K562 (cell line): ENCODE measurements around the gene CCNI. TPM values are rescaled to one million over a fixed set of nuclear protein-coding genes. Genes with fewer than 3 reads are reported as not detected.

Experiments
- CEBPB ChIP-seq: fragments of 450-650 bp; IDR thresholded peaks from 2 replicates; pipeline ENCODE4 v1.6.1; 2016; ENCODE audit warnings: missing genetic modification characterization, missing compliant biosample characterization
- CREM ChIP-seq: IDR thresholded peaks from 2 replicates; pipeline ENCODE4 v1.6.1; 2014; ENCODE audit warnings: antibody characterized with exemption, low read depth
- HSF4 ChIP-seq: fragments of 250-450 bp; sonication (Bioruptor Pico); IDR thresholded peaks from 2 replicates; pipeline ENCODE4 v2.1.2; 2022; ENCODE audit warnings: mild to moderate bottlenecking, moderate library complexity, borderline replicate concordance
- KAT2B ChIP-seq: IDR thresholded peaks from one replicate; pipeline ENCODE4 v1.6.1; 2012; ENCODE audit warnings: low read depth, mild to moderate bottlenecking, control low read depth, inconsistent platforms, low read length, moderate library complexity
- KLF13 ChIP-seq: fragments of 450-650 bp; IDR thresholded peaks from 2 replicates; pipeline ENCODE4 v1.6.1; 2016; ENCODE audit warnings: missing genetic modification characterization, low read depth, mild to moderate bottlenecking, missing compliant biosample characterization, moderate library complexity, borderline replicate concordance
- NFE2L1 ChIP-seq: fragments of 450-650 bp; IDR thresholded peaks from 2 replicates; pipeline ENCODE4 v1.6.1; 2016; ENCODE audit warnings: missing genetic modification characterization, low read depth, mild to moderate bottlenecking, missing compliant biosample characterization, moderate library complexity, borderline replicate concordance
- PYGO2 ChIP-seq: fragments of 450-650 bp; IDR thresholded peaks from 2 replicates; pipeline ENCODE4 v1.6.1; 2016; ENCODE audit warnings: mild to moderate bottlenecking, missing genetic modification characterization, moderate library complexity, missing compliant biosample characterization
- SREBF1 ChIP-seq: fragments of 150-350 bp; IDR thresholded peaks from 2 replicates; pipeline ENCODE4 v1.6.1; 2014; ENCODE audit warnings: antibody characterized with exemption, low read depth, low read length, borderline replicate concordance
- ZEB2 ChIP-seq: fragments of 450-650 bp; IDR thresholded peaks from 2 replicates; pipeline ENCODE4 v1.6.1; 2016
- ZNF197 ChIP-seq: fragments of 200-800 bp; sonication (Bioruptor generic); IDR thresholded peaks from 2 replicates; pipeline ENCODE4 v1.6.1; 2016; ENCODE audit warnings: low read depth, missing genetic modification characterization, missing compliant biosample characterization
- ZNF263 ChIP-seq: sonication (generic); formaldehyde crosslinking; IDR thresholded peaks from 2 replicates; pipeline ENCODE4 v1.8.0; 2022; ENCODE audit warnings: mild to moderate bottlenecking, missing genetic modification reagents, borderline replicate concordance
- ZNF717 ChIP-seq: fragments of 250-450 bp; sonication (Bioruptor Pico); IDR thresholded peaks from 2 replicates; pipeline ENCODE4 v1.5.0; 2021
- ZSCAN32 ChIP-seq: fragments of 450-650 bp; formaldehyde crosslinking; IDR thresholded peaks from 2 replicates; pipeline ENCODE4 v1.4.0; 2020; ENCODE audit warnings: mild to moderate bottlenecking, moderate library complexity
- polyA plus RNA-seq, 8 experiments: library from polyadenylated mRNA; depleted of rRNA in 4 of 8; stranded (reverse) in 5 of 8; unstranded in 3 of 8; fragments of >200 nt; fragmentation: Nextera tagmentation in 2 of 8; fragmentation: Illumina TruSeq in 1 of 8; extraction: Ambion mirVana in 2 of 8; extraction: Trizol in 1 of 8; gene quantifications; 2 replicates each; pipeline versions ENCODE4 v1.2.1 to v1.2.3, GENCODE V29; 2011 to 2014; ENCODE audit warnings: inconsistent platforms in 1 of 8, missing spikeins in 1 of 8
- total RNA-seq, 7 experiments: library from RNA; depleted of rRNA in 6 of 7; stranded (reverse); fragments of >200 nt in 6 of 7; fragmentation: Illumina TruSeq in 2 of 7; extraction: Trizol in 2 of 7; gene quantifications; 2 replicates each; pipeline versions ENCODE4 v1.2.1 to v1.2.3, GENCODE V29; 2011 to 2021; ENCODE audit warnings: low replicate concordance in 1 of 7
- TF ChIP-seq, protein P1 (sequence below): fragments of 250-450 bp; sonication (Bioruptor Pico); IDR thresholded peaks from 2 replicates; pipeline ENCODE4 v1.8.0; 2021; ENCODE audit warnings: moderate library complexity, mild to moderate bottlenecking, inconsistent platforms
- TF ChIP-seq, protein P2 (sequence below): fragments of 450-650 bp; IDR thresholded peaks from 2 replicates; pipeline ENCODE4 v1.6.1; 2016; ENCODE audit warnings: mild to moderate bottlenecking, moderate library complexity
- TF ChIP-seq, protein P3 (sequence below): fragments of 450-650 bp; formaldehyde crosslinking; IDR thresholded peaks from 2 replicates; pipeline ENCODE4 v1.4.0; 2022; ENCODE audit warnings: mild to moderate bottlenecking, moderate library complexity

The CCNI gene
- total and polyA plus RNA-seq, 9 of the 15 experiments (the other 6 are each of a cell fraction or from before 2014, with no cell fraction given) = 43.3 to 159 (median 98.5) TPM

DNA sequence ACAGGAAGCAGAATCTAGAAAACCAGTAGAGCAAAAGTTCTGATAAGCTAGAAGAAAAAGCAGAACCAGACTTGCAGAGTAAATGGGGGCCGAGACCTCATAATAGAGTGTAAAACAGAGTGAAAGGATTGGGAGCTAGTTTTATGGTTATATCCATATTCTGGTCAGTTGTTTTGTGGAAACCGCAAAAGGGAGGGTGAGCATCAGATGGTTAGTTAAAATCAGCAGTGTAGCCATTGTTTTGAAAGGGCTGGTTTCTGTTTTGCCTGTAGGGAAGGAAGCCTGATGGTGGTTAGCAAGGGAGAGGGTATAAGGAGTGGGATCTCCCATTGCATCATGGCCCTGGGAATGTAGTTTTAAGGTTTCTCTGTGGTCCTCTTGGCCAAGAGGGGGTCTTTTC lies 17.2 kb upstream of the CCNI start (continued):
- TF ChIP-seq ZSCAN32 (CRISPR knock-in tag) (no peak), ZEB2 (no peak), CEBPB (tag) (0 out of 2 replicates have a peak, but pooled peaks have one; percentile 26), PYGO2 (tag) (no peak), CREM (no peak), ZNF263 (no peak), ZNF197 (CRISPR knock-in tag) (no peak), SREBF1 (no peak), NFE2L1 (tag) (no peak), KLF13 (no peak), ZNF717 (no peak), KAT2B (no peak), HSF4 (CRISPR knock-in tag) (no peak)
- TF ChIP-seq, protein P1, sequence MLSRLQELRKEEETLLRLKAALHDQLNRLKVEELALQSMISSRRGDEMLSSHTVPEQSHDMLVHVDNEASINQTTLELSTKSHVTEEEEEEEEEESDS (CRISPR knock-in tag) = no peak
- TF ChIP-seq, protein P2, sequence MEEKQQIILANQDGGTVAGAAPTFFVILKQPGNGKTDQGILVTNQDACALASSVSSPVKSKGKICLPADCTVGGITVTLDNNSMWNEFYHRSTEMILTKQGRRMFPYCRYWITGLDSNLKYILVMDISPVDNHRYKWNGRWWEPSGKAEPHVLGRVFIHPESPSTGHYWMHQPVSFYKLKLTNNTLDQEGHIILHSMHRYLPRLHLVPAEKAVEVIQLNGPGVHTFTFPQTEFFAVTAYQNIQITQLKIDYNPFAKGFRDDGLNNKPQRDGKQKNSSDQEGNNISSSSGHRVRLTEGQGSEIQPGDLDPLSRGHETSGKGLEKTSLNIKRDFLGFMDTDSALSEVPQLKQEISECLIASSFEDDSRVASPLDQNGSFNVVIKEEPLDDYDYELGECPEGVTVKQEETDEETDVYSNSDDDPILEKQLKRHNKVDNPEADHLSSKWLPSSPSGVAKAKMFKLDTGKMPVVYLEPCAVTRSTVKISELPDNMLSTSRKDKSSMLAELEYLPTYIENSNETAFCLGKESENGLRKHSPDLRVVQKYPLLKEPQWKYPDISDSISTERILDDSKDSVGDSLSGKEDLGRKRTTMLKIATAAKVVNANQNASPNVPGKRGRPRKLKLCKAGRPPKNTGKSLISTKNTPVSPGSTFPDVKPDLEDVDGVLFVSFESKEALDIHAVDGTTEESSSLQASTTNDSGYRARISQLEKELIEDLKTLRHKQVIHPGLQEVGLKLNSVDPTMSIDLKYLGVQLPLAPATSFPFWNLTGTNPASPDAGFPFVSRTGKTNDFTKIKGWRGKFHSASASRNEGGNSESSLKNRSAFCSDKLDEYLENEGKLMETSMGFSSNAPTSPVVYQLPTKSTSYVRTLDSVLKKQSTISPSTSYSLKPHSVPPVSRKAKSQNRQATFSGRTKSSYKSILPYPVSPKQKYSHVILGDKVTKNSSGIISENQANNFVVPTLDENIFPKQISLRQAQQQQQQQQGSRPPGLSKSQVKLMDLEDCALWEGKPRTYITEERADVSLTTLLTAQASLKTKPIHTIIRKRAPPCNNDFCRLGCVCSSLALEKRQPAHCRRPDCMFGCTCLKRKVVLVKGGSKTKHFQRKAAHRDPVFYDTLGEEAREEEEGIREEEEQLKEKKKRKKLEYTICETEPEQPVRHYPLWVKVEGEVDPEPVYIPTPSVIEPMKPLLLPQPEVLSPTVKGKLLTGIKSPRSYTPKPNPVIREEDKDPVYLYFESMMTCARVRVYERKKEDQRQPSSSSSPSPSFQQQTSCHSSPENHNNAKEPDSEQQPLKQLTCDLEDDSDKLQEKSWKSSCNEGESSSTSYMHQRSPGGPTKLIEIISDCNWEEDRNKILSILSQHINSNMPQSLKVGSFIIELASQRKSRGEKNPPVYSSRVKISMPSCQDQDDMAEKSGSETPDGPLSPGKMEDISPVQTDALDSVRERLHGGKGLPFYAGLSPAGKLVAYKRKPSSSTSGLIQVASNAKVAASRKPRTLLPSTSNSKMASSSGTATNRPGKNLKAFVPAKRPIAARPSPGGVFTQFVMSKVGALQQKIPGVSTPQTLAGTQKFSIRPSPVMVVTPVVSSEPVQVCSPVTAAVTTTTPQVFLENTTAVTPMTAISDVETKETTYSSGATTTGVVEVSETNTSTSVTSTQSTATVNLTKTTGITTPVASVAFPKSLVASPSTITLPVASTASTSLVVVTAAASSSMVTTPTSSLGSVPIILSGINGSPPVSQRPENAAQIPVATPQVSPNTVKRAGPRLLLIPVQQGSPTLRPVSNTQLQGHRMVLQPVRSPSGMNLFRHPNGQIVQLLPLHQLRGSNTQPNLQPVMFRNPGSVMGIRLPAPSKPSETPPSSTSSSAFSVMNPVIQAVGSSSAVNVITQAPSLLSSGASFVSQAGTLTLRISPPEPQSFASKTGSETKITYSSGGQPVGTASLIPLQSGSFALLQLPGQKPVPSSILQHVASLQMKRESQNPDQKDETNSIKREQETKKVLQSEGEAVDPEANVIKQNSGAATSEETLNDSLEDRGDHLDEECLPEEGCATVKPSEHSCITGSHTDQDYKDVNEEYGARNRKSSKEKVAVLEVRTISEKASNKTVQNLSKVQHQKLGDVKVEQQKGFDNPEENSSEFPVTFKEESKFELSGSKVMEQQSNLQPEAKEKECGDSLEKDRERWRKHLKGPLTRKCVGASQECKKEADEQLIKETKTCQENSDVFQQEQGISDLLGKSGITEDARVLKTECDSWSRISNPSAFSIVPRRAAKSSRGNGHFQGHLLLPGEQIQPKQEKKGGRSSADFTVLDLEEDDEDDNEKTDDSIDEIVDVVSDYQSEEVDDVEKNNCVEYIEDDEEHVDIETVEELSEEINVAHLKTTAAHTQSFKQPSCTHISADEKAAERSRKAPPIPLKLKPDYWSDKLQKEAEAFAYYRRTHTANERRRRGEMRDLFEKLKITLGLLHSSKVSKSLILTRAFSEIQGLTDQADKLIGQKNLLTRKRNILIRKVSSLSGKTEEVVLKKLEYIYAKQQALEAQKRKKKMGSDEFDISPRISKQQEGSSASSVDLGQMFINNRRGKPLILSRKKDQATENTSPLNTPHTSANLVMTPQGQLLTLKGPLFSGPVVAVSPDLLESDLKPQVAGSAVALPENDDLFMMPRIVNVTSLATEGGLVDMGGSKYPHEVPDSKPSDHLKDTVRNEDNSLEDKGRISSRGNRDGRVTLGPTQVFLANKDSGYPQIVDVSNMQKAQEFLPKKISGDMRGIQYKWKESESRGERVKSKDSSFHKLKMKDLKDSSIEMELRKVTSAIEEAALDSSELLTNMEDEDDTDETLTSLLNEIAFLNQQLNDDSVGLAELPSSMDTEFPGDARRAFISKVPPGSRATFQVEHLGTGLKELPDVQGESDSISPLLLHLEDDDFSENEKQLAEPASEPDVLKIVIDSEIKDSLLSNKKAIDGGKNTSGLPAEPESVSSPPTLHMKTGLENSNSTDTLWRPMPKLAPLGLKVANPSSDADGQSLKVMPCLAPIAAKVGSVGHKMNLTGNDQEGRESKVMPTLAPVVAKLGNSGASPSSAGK = no peak
- TF ChIP-seq, protein P3, sequence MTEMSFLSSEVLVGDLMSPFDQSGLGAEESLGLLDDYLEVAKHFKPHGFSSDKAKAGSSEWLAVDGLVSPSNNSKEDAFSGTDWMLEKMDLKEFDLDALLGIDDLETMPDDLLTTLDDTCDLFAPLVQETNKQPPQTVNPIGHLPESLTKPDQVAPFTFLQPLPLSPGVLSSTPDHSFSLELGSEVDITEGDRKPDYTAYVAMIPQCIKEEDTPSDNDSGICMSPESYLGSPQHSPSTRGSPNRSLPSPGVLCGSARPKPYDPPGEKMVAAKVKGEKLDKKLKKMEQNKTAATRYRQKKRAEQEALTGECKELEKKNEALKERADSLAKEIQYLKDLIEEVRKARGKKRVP = peak; percentile 65; the same call in 1 of the 2 replicates
